Gastrocnemius medialis (tissue), 4 donors: ENCODE data around the gene ITPR1.

Source experiments
- CTCF ChIP-seq, 5 experiments: fragments of 450-650 bp in 3 of 5; fragments of 200-600 bp in 2 of 5; sonication (generic) in 2 of 5; IDR thresholded peaks in 4 of 5; conservative IDR thresholded peaks in 1 of 5; 1 replicate in 4 of 5; 2 replicates in 1 of 5; pipeline ENCODE4 v1.5.1; 2016 to 2019; ENCODE audit warnings: antibody characterized with exemption in 5 of 5, mild to moderate bottlenecking in 3 of 5, moderate library complexity in 3 of 5
- POLR2A ChIP-seq, 2 donors: fragments of 450-650 bp; IDR thresholded peaks; one replicate each; pipeline ENCODE4 v1.6.1; 2017; ENCODE audit warnings: antibody characterized with exemption in 2 of 2, mild to moderate bottlenecking in 2 of 2, moderate library complexity in 2 of 2

- no peak for TF ChIP-seq POLR2A (IDR thresholded peaks at IDR 0.05)
- TF ChIP-seq CTCF (IDR thresholded peaks at IDR 0.05 in 4 of 5, conservative IDR thresholded peaks at IDR 0.05 in 1 of 5): no peak
These were observed 18.3 kb upstream of the ITPR1 start for GRCh38 chr3:4474683-4475490.
